ENCODE data around the gene TXNDC16. TPM values are rescaled to one million over a fixed set of nuclear protein-coding genes. Genes with fewer than 3 reads are reported as not detected.

Gene TXNDC16
- polyA plus RNA-seq, 2 of the 4 experiments (the other 2 are of a cell fraction) = 1.4 to 3.0 TPM

- TF ChIP-seq REST (IDR thresholded peaks at IDR 0.05) = no peak
Measured at GRCh38 chr14:52430474-52430873, 121.8 kb downstream of the TXNDC16 start (continued).

- no peak overlapping the region for H3K4me2 ChIP-seq
- TF ChIP-seq RFX5 (IDR thresholded peaks at IDR 0.05) (no peak), CBX2 (IDR thresholded peaks at IDR 0.05; ENCODE audit: borderline replicate concordance, low read depth) (no peak)
- no peak overlapping the region for H3K27ac ChIP-seq
- H3K4me1 ChIP-seq = no peaks in the 10 kb centered on the region
- no peak overlapping the region for H3K4me3 ChIP-seq
- H3K9me3 ChIP-seq = no peaks in the 10 kb centered on the region
- FAIRE-seq (no peak), DNase-seq (ENCODE audit: low read depth in 1 of 2, low spot score in 1 of 2) (no peak), ATAC-seq (no peak)
- 60% methylated on average over 2 of the region's 2 CpGs for WGBS (ENCODE audit: missing lambda C conversion rate)
- CTCF ChIA-PET = no interaction called here
- POLR2A ChIA-PET = no interaction called here
Measured at GRCh38 chr14:52429451-52429850, 122.9 kb downstream of the TXNDC16 start.

- FAIRE-seq (no peak), ATAC-seq (no peak), DNase-seq (ENCODE audit: low read depth in 1 of 2, low spot score in 1 of 2) (no peak)
- whole genome bisulfite sequencing (ENCODE audit: missing lambda C conversion rate) = 56% methylated on average over 1 of the region's 1 CpG
- Histone ChIP-seq H3K4me1 (no peaks in the 10 kb centered on the region), H3K27ac (no peak overlapping the region), H3K9me3 (no peaks in the 10 kb centered on the region), H3K4me2 (no peak overlapping the region), H3K4me3 (no peak overlapping the region)
- TF ChIP-seq CBX2 (IDR thresholded peaks at IDR 0.05; ENCODE audit: borderline replicate concordance, low read depth) = no peak
- TF ChIP-seq ZNF302 (CRISPR knock-in tag; IDR thresholded peaks at IDR 0.05) = no peak
- TF ChIP-seq HMGXB4 (CRISPR knock-in tag; IDR thresholded peaks at IDR 0.05; ENCODE audit: borderline replicate concordance) = no peak
- no peak for TF ChIP-seq ZC3H11A (IDR thresholded peaks at IDR 0.05)
- TF ChIP-seq GATA3 (IDR thresholded peaks at IDR 0.05; ENCODE audit: borderline replicate concordance) = no peak
- no peak for TF ChIP-seq TP53 (CRISPR knock-in tag; IDR thresholded peaks at IDR 0.05)
- no peak for TF ChIP-seq MAX (IDR thresholded peaks at IDR 0.05)
- TF ChIP-seq HDAC2 (IDR thresholded peaks at IDR 0.05) = no peak
- TF ChIP-seq RAD21 (conservative IDR thresholded peaks at IDR 0.05 in 1 of 2, IDR thresholded peaks at IDR 0.05 in 1 of 2) = no peak
- CTCF ChIA-PET = interaction anchor here (0.7 kb wide), 1 partner anchor 359 kb away, joined by 3 read pairs; the partner anchor contains the start of gene NID2
- POLR2A ChIA-PET = no interaction called here
Measured at GRCh38 chr14:52427460-52427859, 124.8 kb downstream of the TXNDC16 start.

- TF ChIP-seq ZFP36 (IDR thresholded peaks at IDR 0.05; ENCODE audit: borderline replicate concordance, partially characterized antibody) (no peak), CHD2 (IDR thresholded peaks at IDR 0.05; ENCODE audit: low read length, partially characterized antibody) (no peak), REST (IDR thresholded peaks at IDR 0.05) (no peak), CHD4 (IDR thresholded peaks at IDR 0.05; ENCODE audit: borderline replicate concordance) (no peak), BHLHE40 (IDR thresholded peaks at IDR 0.05; ENCODE audit: low read depth, low read length) (no peak)
- ChIA-PET CTCF (interaction anchor here (1.0 kb wide), 1 partner anchor 18 kb away, joined by 3 read pairs; no protein-coding TSS in a partner anchor), POLR2A (no interaction called here)
- no peak for DNase-seq (ENCODE audit: low read depth in 1 of 2, low spot score in 1 of 2)
- H3K4me1 ChIP-seq = no peaks in the 10 kb centered on the region
- no peak overlapping the region for H3K4me2 ChIP-seq
- no peak for FAIRE-seq
- H3K27ac ChIP-seq = no peak overlapping the region
- H3K9me3 ChIP-seq = no peaks in the 10 kb centered on the region
- H3K4me3 ChIP-seq = no peak overlapping the region
- ATAC-seq = no peak
- 64% methylated on average over 2 of the region's 2 CpGs for WGBS (ENCODE audit: missing lambda C conversion rate)
Measured at GRCh38 chr14:52422650-52423356, 129.5 kb downstream of the TXNDC16 start.

All from A549 (cell line).